HG03108 (cell line): Measurements from ENCODE around the gene TMEM109.

Experiments
- ATAC-seq: cut with Tn5 transposase; IDR thresholded peaks from one replicate; pipeline ENCODE4 v1.9.1; 2021; ENCODE audit warnings: moderate library complexity; ENCODE audit not compliant: unreplicated experiment

TMEM109 gene

DNA sequence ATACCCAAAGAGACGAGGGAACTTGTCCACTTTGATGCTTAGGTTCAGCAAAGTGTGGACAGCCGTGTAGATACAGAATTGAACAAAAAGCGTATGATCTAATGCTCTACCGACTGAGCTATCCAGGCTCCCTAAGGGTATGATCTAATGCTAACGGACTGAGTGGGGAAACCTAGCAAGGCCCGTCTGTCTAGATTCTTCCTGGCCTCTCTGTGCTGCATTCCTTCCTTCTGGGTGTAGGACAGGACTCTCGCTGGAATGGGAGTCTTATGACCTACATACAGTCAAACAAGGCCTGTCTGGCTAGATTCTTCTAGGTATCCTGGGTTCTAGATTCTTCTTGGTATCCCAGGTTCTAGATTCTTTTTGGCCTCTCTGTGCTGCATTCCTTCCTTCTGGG, 46.4 kb downstream of the TMEM109 start:
- ATAC-seq: no peak

DNA sequence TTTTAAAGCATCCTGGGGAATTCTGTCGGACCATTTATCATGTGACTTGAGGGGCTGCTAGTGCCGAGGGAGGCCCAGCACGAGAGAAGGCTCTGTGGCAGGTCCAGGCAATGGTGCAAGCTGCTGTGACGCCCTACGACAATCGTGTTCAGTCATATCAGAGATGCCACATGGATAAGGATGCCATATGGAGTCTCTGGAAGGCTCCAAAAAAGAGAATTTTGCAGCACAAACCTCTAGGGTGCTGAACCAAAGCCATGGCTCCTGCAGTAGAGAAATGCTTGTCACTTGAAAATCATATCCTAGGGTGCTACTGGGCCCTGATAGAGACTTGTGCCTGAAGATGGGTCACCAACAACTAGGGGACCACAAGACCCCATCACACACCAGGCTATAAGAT, 50.8 kb downstream of the TMEM109 start:
- ATAC-seq: no peak

DNA sequence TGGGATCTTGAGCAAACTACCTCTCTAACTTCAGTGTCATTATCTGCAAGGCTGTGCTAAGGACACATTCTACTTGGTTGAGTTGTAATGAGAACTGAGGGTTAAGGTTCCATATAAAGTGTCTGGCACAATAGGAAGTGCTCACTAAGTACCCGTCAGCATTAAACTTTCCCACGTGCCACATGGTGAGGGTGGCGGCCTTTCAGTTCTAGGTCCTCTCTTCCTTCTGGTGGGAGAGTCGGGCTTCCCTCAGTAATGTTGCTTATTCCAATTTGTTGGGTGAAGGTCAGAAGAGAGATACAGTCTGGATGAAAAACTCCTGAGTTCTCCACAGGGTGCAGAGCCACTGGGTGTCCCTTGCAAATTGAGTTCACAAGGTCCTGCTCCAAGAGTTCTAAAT, 52.9 kb downstream of the TMEM109 start:
- ATAC-seq: no peak

DNA sequence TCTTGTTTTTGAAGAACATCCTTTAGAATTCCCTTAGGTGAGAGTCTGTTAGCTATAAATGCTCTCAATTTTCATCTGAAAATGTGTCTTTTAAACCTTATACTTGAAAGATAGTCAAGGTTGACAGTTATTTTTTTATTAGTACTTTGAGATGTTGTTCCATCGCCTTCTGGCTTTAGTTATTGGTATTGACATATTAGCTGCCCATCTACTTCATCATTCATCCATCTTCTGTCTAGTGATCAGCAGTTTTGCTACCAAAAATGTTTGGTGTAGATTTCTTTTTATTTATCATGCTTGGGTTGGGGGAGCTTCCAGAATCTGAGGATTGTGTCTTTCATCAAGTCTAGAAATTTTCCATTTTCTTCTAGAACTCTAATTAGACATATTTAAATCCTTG, 54.3 kb downstream of the TMEM109 start:
- no peak for ATAC-seq

DNA sequence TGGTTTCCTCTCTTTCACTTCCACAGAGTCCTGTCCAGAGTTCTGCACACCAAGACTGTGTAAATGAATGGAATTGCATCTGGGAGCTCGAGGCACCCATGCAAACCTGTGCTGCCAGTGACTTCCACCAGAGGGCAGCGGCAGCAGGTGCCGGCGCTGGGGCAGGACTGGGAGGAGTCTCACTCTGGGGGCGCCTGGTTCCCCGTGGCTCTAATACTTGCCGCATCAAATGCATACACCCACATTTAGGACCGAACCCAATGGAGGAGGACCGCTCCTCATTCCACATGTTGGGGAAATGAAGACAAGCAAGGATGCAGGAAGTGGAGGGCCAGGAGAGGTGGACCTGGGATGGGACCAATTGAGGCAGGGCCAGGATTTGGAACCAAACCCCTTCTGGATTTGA, 56.4 kb downstream of the TMEM109 start:
- no peak for ATAC-seq

DNA sequence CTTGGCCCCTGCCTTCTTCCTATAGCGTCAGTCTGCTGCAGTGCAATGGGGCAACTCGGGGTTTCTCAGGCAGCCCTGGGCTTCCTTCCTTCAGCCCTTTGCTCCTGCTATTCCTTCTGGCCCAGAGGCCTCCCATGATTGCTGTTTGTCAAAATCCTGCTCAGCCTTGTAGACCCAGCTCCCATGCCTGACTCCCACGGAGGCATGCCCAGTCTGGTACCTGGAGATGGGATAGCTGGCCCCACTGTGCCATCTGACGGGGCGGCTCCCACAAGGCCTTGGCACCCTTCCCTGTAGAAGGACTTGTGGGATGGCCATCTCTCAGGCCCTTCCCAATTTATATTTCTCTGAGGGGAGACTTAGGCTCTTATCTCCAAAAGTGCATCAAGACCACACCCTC, 56.9 kb downstream of the TMEM109 start:
- ATAC-seq: no peak

DNA sequence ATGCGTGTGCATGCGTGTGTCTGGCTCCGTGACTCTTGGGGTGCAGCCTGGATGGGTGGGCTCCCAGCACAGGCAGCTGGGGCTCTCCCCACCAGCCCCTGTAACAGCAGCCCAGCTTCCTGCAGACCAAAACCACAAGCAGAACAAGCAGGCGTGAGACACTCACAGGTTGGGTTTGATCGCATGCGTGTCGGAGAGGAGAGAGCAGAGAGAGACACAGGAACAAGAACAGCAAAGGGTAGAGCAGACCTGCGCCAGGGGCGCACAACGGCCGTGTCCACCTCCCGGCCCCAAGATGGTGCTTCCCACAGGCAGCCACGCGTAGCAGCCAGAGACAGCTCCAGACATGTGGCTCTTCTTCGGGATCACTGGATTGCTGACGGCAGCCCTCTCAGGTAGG, 57.6 kb downstream of the TMEM109 start, which contains the start of gene CD6:
Gene CD6, plus strand, starts transcription at position 161 of the 400 bp plus-strand sequence. Its CDS starts 186 bp downstream, at position 347.
- no peak for ATAC-seq

DNA sequence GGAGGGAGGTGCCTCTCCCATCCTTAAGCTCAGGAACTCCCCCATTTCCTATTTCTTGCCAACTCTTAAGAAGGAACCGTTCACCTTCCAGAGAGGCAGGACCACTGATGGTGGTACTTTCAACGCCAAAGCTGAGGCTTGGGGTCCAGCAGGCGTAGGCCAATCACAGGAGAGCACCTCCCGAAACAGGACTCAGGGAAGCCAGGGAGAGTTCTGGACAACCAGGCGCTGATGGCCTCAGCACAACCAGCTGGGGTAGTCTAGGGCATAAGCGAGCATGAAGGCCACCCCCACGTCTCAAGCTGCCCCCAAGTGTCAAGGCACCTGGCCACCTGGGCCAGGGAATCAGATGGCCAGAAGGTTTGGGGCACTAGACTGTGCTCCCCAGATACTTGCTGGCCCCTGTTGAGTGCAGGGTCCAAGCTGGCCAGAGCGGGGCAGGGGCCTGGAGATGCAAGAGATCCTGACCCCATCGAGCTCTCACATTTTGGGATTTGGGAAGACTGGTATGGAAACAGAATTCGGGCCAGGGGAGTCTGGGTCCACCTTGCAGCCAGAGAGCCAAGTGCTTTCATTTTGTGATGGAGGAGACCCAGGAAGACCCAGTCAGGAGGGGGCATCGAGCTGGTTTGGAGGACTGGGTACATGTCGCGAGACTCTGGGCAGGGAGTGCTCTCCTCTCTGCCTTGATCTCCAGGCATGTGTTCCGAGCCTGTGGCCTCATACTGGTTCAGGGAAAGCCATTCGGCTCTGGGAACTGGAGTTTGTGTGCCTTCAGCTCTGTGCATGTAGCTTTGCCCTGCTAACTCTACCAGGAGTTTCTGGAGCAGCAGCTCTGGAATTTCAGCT, 58.4 kb downstream of the TMEM109 start:
- ATAC-seq: no peak
